Testis (tissue), 2 donors: ENCODE results near the gene POLH.

Experiments used
- CTCF ChIP-seq, 3 experiments: fragments of 450-650 bp in 2 of 3; fragments of 200-600 bp in 1 of 3; sonication (generic) in 1 of 3; IDR thresholded peaks; one replicate each; pipeline ENCODE4 v1.5.1; 2016 to 2019; ENCODE audit warnings: antibody characterized with exemption in 3 of 3, mild to moderate bottlenecking in 2 of 3, moderate library complexity in 1 of 3
- POLR2A ChIP-seq: fragments of 450-650 bp; IDR thresholded peaks from one replicate; pipeline ENCODE4 v1.6.1; 2017; ENCODE audit warnings: antibody characterized with exemption, mild to moderate bottlenecking, moderate library complexity

- TF ChIP-seq CTCF (IDR thresholded peaks at IDR 0.05) (no peak), POLR2A (no peak)
Observed at GRCh38 chr6:43572015-43572414, 4.0 kb upstream of the POLH start.
